Medulla oblongata (tissue), 1 donor: ENCODE results near the gene CCL14.
"Not testable (repeated sequence)": the region's sequence is repeated elsewhere in the genome, so short reads cannot be mapped to it uniquely, and the experiment has no call there.

Experiments
- DNase-seq: peaks from one replicate; pipeline ENCODE4 v3.0.0-alpha.2; 2015; ENCODE audit errors: extremely low spot score

The CCL14 gene

DNA sequence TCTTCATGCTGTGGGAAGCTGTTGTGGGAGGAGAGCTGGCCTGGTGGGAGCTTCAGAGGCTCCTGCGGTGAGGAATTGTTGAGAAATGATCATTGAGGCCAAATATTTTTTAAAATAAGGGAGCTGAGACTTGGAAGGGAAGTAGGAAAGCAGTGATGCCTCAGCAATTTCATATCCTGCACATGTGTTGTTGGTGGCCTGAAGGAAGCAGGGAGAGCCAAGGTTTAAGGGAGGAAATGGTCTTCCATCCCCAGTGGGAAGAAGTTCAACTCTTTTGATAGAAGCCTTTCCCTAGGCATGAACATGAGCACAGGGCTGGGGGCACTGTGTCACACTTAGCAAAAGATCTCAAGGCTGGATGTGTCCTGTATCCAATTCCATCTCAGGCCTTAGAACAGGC lies at the start of gene CCL14:
TSS of gene CCL14 (minus strand) at position 87 of the 400 bp plus-strand sequence. CDS start at position 7, 80 bp downstream.
- no peak for DNase-seq

DNA sequence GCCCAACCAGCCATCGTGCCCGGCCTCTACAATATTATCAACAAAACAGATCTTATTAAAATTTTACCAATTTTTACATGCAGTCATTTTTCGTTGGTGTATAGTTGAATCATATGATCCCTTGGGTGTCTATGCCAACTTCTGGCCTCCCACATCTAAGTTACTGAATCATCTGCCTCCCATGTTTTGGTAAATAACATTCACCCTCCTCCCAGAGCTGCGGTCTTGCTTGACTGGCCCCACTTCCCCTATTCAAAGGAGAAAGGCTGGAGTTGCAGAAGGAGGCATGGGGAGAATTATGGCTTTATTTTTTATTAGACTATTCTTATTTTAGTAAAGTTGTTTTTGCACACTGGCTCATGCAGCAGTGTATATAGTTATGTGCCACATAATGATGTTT lies 49.7 kb upstream of the CCL14 start:
- DNase-seq = peak; percentile 6

GRCh38 chr17:36034127-36034526 lies 47.6 kb upstream of the CCL14 start:
- DNase-seq = peak; percentile 16

DNA sequence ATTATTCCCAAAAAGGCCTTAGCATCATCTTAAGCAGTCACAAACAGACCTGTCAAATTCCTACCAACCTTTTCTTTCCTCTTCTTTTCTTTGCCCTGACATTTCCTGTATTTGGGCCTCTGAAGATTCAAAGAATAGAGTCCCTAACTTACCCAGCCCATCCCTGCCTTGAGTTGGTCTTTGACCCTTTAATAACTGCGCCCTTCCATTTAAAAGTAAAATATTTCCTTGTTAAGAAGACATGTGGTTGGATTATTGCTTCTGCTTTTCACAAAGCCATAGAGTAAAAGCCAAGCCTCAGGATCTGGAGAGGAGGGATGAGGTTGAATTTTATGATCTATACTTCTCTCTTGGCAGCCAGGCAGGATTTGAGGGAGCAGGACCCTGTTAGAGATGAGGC lies 44.4 kb upstream of the CCL14 start:
- no peak for DNase-seq

DNA sequence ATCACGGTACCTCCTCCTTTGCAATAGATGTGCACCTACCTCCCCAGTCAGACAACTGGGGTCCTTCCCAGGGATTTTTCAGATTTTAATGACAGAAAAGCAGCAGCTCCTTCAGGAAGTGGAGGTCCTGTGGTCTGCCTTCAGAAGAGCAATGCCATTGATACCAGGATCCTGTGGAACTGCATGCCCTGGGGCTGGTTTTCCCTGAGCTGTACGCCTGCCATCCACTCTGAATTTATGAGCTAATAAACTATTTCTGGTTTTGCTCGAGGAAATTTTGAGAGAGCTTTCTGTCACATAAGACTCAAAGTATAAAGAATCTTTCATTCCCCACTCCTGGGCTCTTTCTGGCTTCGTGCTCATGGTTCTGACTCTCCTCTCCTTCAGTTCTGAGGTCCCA lies 41.2 kb upstream of the CCL14 start:
- no peak for DNase-seq

- DNase-seq = no peak
Observed at GRCh38 chr17:36024106-36024869, 37.8 kb upstream of the CCL14 start.

DNA sequence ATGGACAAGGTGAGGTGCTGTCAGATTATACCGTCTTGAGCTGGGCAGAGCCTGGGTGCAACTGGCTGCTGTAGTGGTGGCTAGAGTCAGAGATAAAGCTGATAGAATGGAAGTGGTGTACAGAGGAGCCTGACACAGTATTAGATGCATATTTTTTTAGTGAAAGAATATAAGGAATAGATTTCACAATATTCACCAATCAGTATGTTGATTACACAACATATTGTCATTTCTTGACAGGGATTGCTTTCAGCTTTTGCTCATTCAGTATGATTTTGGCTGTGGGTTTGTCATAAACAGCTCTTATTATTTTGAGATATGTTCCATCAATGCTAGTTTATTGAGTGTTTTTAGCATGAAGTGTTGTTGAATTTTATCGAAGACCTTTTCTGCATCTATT lies 32.9 kb upstream of the CCL14 start:
- DNase-seq = no peak

- DNase-seq = peak; percentile 14
Observed at GRCh38 chr17:36017799-36018198, 31.3 kb upstream of the CCL14 start, which contains the start of gene CCL23. TSS of gene CCL23 (minus strand) at chr17:36017972. CDS start at chr17:36017897, 75 bp downstream.

DNA sequence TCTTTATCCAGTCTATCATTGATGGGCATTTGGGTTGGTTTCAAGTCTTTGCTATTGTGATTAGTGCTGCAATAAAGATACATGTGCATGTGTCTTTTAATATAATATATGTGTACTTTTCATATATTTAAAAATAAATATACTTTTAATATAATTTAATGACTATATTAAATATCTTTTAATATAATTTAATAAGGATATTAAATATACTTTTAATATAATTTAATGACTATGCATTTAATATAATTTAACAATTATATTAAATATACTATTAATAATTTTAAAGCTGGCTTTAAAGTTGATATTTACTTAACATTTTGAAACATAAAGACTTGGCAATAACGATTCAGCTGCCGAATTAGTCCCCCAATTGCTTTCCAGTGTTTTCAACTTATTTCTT lies 30.0 kb upstream of the CCL14 start:
- DNase-seq = no peak

DNA sequence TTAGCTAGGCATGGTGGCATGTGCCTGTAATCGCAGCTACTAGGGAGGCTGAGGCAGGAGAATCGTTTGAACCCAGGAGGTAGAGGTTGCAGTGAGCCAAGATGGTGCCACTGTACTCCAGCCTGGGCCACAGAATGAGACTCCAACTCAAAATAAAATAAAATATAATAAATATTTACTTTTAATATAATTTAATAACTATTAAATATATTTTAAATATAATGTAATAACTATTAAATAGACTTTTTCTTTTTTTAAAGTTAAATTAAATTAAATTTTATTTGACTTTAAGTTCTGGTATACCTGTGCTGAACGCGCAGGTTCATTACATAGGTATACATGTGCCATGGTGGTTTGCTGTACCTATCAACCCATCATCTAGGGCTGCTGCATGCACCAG lies 29.4 kb upstream of the CCL14 start:
- not testable (repeated sequence) for DNase-seq

GRCh38 chr17:36014946-36015345 lies 28.4 kb upstream of the CCL14 start:
- no peak for DNase-seq

DNA sequence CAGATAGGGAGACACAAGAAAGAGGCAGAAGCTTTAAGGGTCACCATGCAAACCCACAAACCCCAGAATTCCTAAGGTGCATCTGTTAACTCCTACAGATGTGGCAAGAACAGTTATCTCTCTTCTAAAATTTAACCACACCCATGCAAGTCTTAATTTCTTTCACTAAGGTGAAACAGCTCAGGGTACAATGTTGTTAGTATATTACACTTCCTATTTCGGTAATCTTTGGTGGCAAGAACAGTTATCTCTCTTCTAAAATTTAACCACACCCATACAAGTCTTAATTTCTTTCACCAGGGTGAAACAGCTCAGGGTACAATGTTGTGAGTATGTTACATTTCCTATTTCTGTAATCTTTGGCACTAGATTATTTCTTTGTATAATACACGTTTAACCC lies 24.7 kb upstream of the CCL14 start:
- no peak for DNase-seq

- DNase-seq = no peak
Observed at GRCh38 chr17:36008998-36009665, 22.6 kb upstream of the CCL14 start.

GRCh38 chr17:36004594-36005108 lies 18.1 kb upstream of the CCL14 start:
- DNase-seq = no peak

GRCh38 chr17:36002631-36003030 lies 16.1 kb upstream of the CCL14 start:
- no peak for DNase-seq

- DNase-seq = no peak
Observed at GRCh38 chr17:36001862-36002603, 15.5 kb upstream of the CCL14 start.

GRCh38 chr17:36001110-36001771 lies 14.7 kb upstream of the CCL14 start, which contains the start of gene CCL15:
TSS of gene CCL15 (minus strand) at chr17:36001553. CDS start at chr17:36001492, 61 bp downstream.
- DNase-seq = no peak

GRCh38 chr17:36000732-36001109 lies 14.2 kb upstream of the CCL14 start:
- no peak for DNase-seq

GRCh38 chr17:35998756-35999155 lies 12.2 kb upstream of the CCL14 start:
- no peak for DNase-seq

DNA sequence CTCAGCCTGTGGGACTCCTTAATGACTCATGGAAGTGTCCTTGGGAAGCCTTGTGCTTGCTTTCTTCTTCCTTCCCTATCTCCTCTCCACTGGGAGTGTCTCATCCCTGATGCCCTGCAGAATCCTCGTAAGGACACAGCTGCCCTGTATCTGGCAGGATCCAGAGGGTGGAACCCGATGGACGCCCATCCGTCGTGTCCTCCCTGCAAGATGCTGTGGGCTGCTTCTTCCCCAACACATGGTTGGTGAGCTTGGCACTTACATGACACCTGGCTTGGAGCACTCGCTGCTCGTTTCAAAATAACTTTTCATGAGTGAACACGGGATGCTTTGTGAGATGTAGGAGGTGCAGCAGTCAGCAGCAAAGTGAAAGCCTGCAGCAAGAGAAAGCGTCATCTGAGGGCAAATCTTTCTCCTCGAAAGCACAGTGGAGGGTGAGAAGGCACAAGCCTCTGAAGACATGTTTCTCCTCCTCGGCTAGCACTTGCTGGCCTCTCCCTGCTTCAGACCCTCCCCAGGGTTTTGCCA lies 11.6 kb upstream of the CCL14 start:
- DNase-seq = no peak

DNA sequence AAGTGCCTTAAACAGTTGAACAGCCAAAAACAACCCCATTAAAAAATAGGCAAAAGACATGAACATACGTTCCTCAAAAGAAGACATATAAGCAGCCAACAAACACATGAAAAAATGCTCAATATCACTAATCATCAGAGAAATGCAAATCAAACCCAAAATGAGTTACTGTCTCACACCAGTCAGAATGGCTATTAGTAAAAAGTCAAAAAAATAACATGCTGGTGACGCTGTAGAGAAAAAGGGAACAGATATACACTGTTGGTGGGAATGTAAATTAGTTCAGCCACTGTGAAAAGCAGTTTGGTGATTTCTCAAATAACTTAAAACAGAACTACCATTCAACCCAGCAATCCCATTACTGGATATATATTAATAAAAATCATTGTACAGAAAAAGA lies 8.8 kb upstream of the CCL14 start:
- DNase-seq = not testable (repeated sequence)
